ENCODE measurements around the gene MPV17L.
A peak's percentile ranks its signal among the peaks of the same experiment; 100 is the strongest.
"Not testable (repeated sequence)": the region's sequence is repeated elsewhere in the genome, so short reads cannot be mapped to it uniquely, and the experiment has no call there.

Gene MPV17L

GRCh38 chr16:15409476-15409875 lies 13.9 kb downstream of the MPV17L start:
- DNase-seq (ENCODE audit: low read depth), result not testable (repeated sequence)

GRCh38 chr16:15415511-15415985 lies 20.0 kb downstream of the MPV17L start:
- no peak for DNase-seq (ENCODE audit: low read depth)

GRCh38 chr16:15417197-15417596 lies 21.6 kb downstream of the MPV17L start:
- DNase-seq (ENCODE audit: low read depth), result no peak

GRCh38 chr16:15418206-15418605 lies 22.7 kb downstream of the MPV17L start:
- no peak for DNase-seq (ENCODE audit: low read depth)

GRCh38 chr16:15421696-15422095 lies 26.1 kb downstream of the MPV17L start:
- DNase-seq (ENCODE audit: low read depth), result not testable (repeated sequence)

- DNase-seq (ENCODE audit: low read depth), result no peak
These were observed 26.7 kb downstream of the MPV17L start for GRCh38 chr16:15422222-15422621.

GRCh38 chr16:15425861-15426260 lies 30.3 kb downstream of the MPV17L start:
- no peak for DNase-seq (ENCODE audit: low read depth)

GRCh38 chr16:15426796-15427195 lies 31.2 kb downstream of the MPV17L start:
- no peak for DNase-seq (ENCODE audit: low read depth)

GRCh38 chr16:15427648-15428239 lies 32.2 kb downstream of the MPV17L start:
- DNase-seq (ENCODE audit: low read depth), result peak; percentile 33

- DNase-seq (ENCODE audit: low read depth), result not testable (repeated sequence)
These were observed 35.3 kb downstream of the MPV17L start for GRCh38 chr16:15430884-15431283.

- no peak for DNase-seq (ENCODE audit: low read depth)
These were observed 38.5 kb downstream of the MPV17L start for GRCh38 chr16:15434079-15434424.

GRCh38 chr16:15434425-15435215 lies 39.1 kb downstream of the MPV17L start, which contains the start of gene BMERB1:
BMERB1 (plus strand) TSS chr16:15434588; CDS start chr16:15434654, 66 bp downstream.
- DNase-seq (ENCODE audit: low read depth), result peak; percentile 37

GRCh38 chr16:15435216-15435864 lies 39.8 kb downstream of the MPV17L start:
- no peak for DNase-seq (ENCODE audit: low read depth)

GRCh38 chr16:15439102-15439501 lies 43.5 kb downstream of the MPV17L start:
- no peak for DNase-seq (ENCODE audit: low read depth)

- no peak for DNase-seq (ENCODE audit: low read depth)
These were observed 44.0 kb downstream of the MPV17L start for GRCh38 chr16:15439521-15439920.

GRCh38 chr16:15440852-15441251 lies 45.3 kb downstream of the MPV17L start:
- DNase-seq (ENCODE audit: low read depth), result no peak

GRCh38 chr16:15442140-15442539 lies 46.6 kb downstream of the MPV17L start:
- DNase-seq (ENCODE audit: low read depth), result not testable (repeated sequence)

- DNase-seq (ENCODE audit: low read depth), result no peak
These were observed 48.2 kb downstream of the MPV17L start for GRCh38 chr16:15443753-15444152.

- no peak for DNase-seq (ENCODE audit: low read depth)
These were observed 48.7 kb downstream of the MPV17L start for GRCh38 chr16:15444264-15444663.

GRCh38 chr16:15445450-15445849 lies 49.9 kb downstream of the MPV17L start:
- DNase-seq (ENCODE audit: low read depth), result no peak

GRCh38 chr16:15446901-15447300 lies 51.3 kb downstream of the MPV17L start:
- no peak for DNase-seq (ENCODE audit: low read depth)

- no peak for DNase-seq (ENCODE audit: low read depth)
These were observed 55.1 kb downstream of the MPV17L start for GRCh38 chr16:15450624-15451023.

Data from stimulated activated CD4-positive, alpha-beta T cell treated with anti-CD3 and anti-CD28 coated beads, Interleukin-2, amount 100 ng/mL, for 4 hours (primary cell).